Choroid plexus epithelial cell (primary cell): ENCODE measurements around the gene ARL2.
"Not testable (repeated sequence)": the region's sequence is repeated elsewhere in the genome, so short reads cannot be mapped to it uniquely, and the experiment has no call there.

Experiments
- DNase-seq: peaks from one replicate; pipeline ENCODE4 v3.0.0-alpha.2; 2010; ENCODE audit warnings: low read depth
- H3K4me3 ChIP-seq: 2 replicates; pipeline ENCODE4 v1.5.1; 2011; ENCODE audit warnings: low read depth, mild to moderate bottlenecking, control low read depth, low read length, moderate library complexity
- TF ChIP-seq, protein P1 (sequence below): conservative IDR thresholded peaks from 2 replicates; pipeline ENCODE4 v1.5.1; 2011; ENCODE audit warnings: low read depth, mild to moderate bottlenecking, control low read depth, inconsistent platforms, low read length, moderate library complexity

The ARL2 gene

DNA sequence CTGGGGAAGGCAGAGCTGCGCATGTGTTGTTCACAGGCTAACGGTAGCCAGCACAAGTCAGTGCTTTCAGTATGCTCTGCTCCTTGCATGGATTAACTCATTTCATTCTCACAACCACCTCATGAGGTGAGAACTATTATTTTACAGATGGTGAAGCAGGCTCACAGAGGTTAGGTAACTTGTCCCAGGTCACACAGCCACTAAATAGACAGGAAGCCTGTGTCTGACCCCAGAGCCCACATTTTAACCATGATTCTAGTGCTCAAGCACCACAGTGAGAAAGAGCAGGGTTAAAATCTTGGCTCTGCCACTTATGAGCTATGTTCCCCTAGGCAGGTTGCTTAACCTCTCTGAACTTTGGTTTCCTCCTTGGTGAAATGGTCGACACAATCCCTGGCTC, 7.0 kb downstream of the ARL2 start:
- DNase-seq, result no peak
- TF ChIP-seq, protein P1, sequence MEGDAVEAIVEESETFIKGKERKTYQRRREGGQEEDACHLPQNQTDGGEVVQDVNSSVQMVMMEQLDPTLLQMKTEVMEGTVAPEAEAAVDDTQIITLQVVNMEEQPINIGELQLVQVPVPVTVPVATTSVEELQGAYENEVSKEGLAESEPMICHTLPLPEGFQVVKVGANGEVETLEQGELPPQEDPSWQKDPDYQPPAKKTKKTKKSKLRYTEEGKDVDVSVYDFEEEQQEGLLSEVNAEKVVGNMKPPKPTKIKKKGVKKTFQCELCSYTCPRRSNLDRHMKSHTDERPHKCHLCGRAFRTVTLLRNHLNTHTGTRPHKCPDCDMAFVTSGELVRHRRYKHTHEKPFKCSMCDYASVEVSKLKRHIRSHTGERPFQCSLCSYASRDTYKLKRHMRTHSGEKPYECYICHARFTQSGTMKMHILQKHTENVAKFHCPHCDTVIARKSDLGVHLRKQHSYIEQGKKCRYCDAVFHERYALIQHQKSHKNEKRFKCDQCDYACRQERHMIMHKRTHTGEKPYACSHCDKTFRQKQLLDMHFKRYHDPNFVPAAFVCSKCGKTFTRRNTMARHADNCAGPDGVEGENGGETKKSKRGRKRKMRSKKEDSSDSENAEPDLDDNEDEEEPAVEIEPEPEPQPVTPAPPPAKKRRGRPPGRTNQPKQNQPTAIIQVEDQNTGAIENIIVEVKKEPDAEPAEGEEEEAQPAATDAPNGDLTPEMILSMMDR, result no peak
- H3K4me3 ChIP-seq, result no peak overlapping the region

DNA sequence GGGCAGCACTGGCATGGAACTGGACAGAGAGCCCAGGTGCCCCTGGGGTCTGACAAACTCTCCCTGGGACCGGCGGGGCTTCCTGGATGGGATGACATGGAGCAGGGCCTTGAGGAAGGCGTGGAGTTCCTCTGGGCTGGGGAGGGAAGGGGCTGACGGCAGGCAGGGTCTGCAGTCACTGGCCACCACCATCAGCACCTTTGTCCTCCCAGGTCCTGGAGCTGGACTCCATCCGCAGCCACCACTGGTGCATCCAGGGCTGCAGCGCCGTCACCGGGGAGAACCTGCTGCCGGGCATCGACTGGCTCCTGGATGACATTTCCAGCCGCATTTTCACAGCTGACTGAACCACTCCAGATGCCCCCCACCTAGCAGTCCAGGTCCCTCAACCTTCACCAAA, 7.5 kb downstream of the ARL2 start:
- TF ChIP-seq, protein P1, result no peak
- H3K4me3 ChIP-seq, result no peak overlapping the region
- no peak for DNase-seq

DNA sequence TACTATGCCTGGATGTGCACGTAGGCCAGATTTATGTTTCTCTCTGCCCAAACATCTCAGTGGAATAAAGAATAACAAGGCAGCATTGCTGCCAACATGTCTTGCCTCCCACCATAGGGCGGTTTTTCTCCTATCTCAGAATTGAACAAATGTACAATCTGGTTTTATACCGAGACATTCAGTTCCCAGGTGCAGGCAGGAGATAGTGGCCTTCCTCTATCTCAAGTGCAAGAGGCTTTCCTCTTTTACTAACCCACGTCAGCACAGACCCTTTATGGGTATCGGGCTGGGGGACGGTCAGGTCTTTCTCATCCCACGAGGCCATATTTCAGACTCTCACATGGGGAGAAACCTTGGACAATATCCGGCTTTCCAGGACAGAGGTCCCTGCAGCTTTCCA, 9.5 kb downstream of the ARL2 start:
- DNase-seq, H3K4me3 ChIP-seq: not testable (repeated sequence)

DNA sequence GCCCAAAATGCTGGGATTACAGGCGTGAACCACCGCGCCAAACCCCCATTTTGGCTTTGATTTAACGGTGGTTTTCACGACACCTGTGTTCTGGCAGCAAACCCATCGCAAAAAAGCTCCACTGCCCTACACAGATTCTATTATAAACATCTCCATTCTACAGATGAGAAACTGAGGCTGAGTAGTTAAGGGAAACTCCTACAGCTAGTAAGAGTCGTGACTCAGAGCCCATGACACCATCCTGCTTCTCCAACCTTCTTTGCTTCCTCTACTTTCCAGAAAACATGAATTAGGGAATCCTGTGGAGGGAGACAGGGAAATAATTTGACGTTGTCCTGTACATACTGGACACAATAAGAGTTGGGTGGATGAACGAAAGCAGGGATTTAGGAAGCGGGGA, 12.8 kb downstream of the ARL2 start:
- TF ChIP-seq, protein P1, result no peak
- DNase-seq, result no peak
- peak overlapping the region; percentile 81 for H3K4me3 ChIP-seq

DNA sequence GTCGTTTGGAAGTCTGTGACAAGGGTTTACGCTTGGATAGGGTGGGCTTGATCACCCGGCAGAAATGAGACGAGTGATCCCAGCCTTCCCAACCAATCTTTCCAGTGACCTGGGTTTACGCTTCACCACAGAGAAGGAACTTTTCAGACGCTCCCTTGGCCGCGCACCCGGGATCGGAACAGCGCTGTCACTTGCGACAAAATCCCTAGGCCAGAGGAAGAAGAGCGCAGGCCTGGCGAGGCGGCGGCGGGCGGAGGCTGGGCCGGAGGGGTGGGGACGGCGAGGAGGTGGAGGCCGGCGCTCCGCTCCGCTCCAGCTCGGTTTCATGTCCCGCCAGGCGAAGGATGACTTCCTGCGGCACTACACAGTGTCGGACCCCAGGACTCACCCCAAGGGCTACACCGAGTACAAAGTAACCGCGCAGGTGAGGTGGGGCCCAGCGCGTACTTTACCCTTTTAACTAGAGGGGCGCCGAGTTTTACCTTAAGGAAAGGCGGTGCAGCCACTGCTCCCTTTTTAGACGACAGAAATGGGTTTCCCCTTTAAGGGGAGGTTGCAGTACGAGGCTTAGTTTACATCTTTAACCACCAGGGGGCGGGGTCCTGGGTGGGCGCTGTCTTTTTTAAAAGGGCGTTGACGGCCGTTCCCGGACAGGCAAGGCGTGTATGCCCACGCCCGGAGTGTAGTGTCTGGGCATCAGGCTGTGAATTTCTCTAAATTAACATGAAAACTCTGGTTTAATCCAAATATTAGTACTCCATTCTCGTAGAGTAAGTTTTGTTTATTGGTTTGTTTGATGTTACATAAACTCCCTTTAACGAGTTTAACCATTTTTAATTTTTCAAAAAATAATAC, 13.5 kb downstream of the ARL2 start, which contains the start of gene SNX15:
Gene SNX15, plus strand, starts transcription at position 227 of the 855 bp plus-strand sequence. Its CDS starts 99 bp downstream, at position 326.
- TF ChIP-seq, protein P1, result peak; percentile 78
- peak within 1 kb of the TSS; percentile 81 for H3K4me3 ChIP-seq
- DNase-seq, result peak; percentile 98

DNA sequence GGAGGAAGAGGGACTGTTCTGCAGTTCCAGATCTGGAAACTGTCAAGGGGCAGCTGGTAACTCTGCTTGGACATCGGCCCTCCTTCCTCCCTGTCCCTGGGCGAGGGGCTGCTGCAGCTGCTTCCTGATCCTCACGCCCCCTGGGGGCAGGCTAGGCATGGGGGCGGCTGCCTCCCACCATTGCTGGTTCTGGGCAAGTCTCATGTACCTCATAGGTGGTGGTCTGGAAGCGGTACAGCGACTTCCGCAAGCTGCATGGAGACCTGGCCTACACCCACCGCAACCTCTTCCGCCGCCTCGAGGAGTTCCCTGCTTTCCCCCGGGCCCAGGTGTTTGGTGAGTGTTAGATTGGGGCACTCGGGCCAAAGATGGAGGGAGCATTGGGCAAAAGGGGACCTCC, 18.3 kb downstream of the ARL2 start:
- no peak overlapping the region for H3K4me3 ChIP-seq
- TF ChIP-seq, protein P1, result no peak
- no peak for DNase-seq

DNA sequence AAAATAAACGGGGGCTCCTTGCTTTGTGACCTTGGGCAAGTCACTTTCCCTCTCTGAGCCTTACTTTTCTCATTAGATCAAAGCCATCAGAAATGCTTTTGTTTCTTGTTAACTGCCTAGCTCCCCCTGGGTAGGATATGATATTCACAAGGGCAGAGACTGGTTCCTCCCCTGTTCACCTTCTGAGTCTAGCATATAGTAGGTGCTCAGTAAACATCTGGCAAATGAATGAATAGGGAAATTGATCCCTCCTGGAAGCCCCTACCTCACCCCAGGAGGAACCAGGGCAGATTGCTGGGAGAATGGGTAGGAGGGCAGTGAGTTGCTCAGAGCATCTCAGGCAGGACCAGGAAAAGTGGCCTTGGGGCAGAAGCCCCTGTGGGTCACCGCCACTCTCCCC, 20.5 kb downstream of the ARL2 start:
- TF ChIP-seq, protein P1, result no peak
- DNase-seq, result no peak
- H3K4me3 ChIP-seq, result no peak overlapping the region
